ENCODE measurements around the gene EXOC4.
A peak's percentile ranks its signal among the peaks of the same experiment; 100 is the strongest.
"Not testable (repeated sequence)": the region's sequence is repeated elsewhere in the genome, so short reads cannot be mapped to it uniquely, and the experiment has no call there.

The EXOC4 gene

DNA sequence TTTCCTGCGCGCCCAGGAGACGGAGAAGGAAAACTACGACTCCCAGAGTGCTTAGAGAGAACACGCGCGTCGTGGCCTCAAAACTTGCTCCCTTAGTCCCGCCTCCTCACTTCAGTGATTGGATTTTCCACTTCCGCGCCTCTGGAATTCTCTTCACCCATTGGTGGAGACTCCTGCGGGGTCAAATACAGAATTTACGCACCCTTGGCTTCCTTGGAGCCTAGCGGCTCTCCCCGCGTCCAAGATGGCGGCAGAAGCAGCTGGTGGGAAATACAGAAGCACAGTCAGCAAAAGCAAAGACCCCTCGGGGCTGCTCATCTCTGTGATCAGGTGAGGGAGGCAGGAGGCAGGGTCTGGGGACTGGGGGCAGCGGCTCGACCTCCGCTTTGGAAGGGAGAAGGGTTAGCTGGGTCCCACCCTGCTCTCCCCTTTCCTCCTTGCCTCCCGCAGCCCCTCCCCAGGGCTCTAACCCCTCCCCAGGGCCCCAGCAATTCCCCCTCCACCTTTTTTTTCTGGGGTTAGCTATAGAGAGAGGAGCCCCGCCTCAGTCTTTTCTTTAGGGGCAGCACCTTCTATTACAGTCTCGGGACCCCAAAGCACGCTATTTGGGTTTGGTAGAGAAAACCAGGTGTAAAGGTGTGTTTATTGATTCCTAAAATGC is at the start of gene EXOC4:
Gene EXOC4, plus strand, starts transcription at position 221 of the 661 bp plus-strand sequence.
- DNase-seq, result peak; percentile 97

DNA sequence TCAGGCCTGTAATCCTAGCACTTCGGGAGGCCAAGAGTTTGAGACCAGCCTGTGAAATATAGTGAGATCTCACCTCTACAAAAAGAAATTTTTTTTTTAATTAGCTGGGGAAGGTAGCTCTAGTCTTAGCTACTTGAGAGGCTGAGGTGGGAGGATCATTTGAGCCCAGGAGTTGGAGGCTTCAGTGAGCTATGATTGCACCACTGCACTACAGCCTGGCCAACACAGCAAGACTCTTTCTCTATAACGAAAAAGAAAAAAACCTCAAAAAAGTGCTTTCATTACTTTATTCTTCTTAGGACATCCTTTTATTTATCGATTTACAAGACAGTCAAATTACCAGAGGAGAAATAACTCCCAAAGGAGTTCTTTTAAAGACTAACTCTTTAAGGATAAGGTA is 49.4 kb upstream of the EXOC4 start:
- DNase-seq, result no peak

DNA sequence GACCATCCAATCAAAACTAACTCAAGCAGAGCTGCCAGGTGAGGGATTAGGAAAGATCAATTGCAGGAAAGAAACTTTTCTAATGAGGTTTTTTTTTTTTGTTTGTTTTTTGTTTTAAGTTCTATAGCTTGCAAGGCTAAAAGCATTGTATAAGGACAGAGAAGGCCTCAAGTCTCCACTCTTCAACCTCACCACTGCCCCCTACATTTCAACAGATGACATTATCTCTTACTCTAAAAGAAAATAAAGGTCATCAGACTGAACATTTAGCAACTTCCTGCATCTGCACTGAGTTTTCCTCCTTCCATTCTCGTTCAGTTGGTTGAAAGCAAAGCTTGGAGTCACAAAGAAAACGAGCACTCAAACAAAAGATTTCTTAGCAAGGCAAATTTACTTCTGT is 45.2 kb upstream of the EXOC4 start:
- DNase-seq, result no peak

DNA sequence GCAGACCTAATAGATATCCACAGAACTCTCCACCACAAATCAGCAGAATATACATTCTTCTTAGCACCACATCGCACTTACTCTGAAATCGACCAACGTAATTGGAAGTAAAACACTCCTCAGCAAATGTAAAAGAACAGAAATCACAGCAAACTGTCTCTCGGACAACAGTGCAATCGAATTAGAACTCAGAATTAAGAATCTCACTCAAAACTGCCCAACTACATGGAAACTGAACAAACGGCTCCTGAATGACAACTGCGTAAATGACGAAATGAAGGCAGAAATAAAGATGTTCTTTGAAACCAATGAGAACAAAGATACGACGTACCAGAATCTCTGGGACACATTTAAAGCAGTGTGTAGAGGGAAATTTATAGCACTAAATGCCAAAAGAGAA is 42.1 kb upstream of the EXOC4 start:
- DNase-seq, result not testable (repeated sequence)

DNA sequence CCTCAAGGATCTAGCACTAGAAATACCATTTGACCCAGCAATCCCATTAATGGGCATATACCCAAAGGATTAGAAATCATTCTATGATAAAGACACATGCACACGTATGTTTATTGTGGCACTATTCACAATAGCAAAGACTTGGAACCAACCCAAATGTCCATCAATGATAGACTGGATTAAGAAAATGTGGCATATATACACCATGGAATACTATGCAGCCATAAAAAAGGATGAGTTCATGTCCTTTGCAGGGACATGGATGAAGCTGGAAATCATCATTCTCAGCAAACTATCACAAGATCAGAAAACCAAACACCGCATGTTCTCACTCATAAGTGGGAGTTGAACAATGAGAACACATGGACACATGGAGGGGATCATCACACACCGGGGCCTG is 39.1 kb upstream of the EXOC4 start:
- not testable (repeated sequence) for DNase-seq

DNA sequence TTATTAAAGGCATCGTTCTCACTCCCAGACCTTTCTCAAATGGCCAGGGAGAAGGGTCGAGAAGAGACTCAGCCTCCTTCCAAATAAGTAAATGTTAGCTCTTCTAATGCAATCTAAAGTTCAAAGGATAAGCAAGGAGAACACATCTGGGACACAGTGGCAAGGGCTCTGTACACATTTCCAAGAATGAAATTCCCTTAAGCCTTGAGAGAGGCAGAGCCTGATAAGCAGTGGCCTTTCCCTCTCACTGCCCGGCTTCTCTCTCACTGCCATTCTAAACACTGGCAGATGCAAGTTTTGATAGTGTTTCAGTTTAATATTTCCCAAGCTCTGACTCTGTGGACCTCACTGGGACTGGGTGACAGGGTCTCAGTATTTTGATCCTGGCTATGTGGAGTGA is 35.1 kb upstream of the EXOC4 start:
- DNase-seq, result no peak

DNA sequence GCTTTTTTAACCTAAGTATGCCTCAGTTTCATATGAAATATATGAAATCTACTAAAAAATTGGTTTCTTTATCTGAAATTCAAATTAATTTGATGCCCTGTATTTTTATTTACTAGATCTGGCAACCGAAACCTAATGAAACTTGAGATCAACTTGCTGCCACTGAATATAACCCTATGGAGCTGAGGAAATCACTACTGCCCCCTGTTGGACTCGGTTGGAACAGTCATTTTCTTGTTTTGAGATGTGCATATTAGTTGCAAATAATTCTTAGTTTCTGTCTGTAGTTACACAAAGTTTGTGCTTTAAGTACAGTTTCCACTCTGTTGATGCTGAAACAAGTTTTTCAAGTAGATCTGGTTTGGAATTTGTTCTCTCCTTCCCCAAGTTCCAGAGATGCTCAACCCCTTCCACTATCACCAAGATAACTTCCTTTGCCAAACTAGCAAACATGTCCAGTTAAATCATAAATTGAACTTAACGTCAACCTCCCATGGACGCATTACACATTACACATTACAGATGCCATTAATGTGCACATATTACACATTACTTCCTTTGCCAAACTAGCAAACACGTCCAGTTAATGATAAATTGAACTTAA is 22.2 kb upstream of the EXOC4 start:
- peak; percentile 44 for DNase-seq

DNA sequence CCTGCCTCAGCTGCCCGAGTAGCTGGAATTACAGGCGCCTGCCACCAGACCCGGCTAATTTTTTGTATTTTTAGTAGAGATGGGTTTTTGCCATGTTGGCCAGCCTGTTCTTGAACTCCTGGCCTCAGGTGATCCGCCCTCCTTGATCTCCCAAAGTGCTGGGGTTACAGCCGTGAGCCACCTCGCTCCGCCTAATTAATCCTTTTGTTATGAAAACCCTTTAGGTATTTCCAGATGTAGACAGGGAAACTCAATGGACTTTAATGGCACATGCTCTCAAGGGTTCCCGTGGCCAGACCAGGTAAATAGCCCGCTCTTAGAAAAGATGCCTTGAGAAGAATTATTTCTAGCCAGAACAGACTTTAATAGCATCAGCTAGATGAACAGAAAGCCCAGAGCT is 19.7 kb upstream of the EXOC4 start:
- DNase-seq, result no peak

DNA sequence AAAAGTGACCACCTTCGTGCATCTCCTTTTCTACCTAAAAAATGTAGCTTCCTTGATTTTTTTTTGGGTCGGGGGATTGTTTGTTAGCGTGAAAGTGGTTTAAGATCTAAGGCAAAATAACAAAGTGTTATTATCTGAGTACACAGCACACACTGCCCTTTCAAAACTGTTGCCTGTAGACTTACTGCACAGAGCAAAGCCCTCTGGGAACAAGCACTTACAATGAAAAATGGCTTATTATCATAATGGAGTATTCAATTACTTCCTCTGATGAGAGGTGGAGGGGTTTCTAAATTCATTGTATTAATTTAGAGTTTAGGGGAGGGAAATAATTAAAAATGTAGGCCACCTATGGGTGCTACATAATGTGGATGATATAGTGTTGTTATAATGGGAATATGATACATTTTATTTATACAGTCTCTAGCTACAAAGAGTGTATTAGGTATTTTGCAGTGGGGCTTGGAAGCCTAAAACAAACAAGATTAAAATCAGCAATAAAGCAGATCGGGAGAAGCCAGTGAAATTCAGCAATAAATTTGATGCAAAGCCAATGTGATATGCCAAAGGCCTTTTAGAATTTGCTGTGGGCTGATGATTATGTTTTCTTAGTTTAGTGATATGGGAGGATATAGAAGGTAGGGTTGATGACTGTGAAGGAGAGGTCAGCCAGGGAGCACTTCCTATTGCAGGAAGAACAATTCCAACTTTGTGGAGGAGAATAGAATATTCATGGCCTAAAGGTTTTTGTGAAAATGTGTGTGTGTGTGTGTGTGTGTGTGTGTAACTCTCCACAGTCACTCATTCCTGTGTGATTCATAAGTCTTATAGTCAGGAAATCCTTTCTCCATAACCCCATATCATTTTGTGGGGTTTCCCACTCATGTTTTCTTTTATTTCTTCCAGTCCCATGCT is 17.7 kb upstream of the EXOC4 start:
- DNase-seq, result no peak

DNA sequence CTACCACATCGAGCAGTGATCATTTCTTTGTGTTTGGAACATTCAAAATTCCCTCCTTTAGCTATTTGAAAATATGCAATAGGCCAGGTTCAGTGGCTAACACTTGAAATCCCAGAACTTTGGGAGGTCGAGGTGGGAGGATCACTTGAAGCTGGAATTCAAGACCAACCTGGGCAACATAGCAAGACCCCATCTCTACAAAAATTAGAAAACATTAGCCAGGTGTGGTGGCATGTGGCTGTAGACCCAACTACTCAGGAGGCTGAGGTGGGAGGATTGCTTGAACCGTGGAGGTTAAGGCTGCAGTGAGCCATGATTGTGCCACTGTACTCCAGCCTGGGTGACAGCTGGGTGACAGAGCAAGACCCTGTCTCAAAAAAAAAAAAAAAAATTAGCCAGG is 15.3 kb upstream of the EXOC4 start:
- no peak for DNase-seq

DNA sequence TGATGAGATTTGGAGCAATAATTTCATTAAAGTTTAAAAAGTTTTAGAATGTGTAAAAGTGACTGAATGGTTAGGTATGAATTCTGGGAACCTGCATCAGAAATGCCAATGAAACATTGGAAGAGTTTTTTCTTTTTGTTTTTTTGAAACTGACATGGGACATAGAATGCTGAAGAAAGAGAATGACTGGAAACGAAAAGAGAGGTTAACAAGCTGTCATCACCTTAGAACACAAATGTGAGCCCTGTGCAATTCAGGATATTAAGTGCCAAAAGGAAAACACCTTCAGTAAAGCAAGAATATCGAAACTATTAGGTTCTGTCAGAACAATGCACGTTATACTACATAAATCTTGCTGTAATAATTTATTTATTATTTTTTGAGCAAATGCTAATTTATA is 12.6 kb upstream of the EXOC4 start:
- no peak for DNase-seq

DNA sequence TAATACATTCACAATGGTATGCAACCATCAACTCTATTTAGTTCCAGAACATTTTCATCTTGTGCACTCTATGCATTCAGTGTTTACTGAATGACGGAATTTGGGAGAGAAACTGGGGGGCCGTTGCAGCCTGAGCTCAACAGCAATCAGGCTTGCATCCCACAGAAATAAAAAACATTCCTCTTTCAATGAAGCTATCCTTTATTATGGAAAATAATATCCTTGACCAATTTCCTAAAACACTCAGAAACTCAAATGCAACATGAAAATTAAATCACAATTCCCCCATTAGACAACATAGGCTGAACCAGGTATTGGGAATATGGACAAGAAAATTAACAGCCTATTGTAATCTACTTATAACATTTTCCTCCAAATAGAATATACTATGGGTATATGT is 6.3 kb upstream of the EXOC4 start:
- DNase-seq, result no peak

DNA sequence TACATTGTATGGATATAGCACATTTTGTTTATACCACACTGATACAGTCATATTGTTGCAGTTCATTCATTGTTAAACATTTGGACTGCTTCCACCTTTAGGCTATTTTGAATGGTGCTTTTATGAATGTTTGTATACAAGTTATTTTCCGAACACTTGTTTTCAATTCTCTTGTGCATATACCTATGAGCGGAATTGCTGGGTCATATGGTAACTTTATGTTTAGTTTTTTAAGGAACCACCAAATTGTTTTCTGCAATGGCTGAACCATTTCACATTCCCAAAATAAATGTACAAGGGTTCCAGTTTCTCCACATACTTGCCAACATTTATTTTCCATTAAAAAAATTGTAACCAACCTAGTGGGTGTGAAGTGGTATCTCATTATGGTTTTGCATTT is 4.0 kb upstream of the EXOC4 start:
- no peak for DNase-seq

DNA sequence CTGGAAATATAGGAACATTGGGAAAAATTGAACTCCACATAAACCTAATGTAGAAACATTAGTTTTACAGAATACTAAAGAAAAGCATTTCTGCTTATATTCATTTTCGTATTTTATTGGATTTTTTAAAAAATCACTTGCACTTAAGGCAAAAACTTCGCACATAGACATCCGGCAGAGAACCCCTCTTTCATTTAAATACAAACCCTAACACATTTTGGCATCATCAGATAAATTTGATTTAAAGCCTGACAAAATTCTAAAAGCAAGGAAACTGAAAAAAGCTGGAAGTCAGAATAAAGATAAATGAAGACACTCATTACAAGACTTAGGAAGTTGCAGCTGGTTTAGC is 396 bp upstream of the EXOC4 start:
- DNase-seq, result no peak

DNA sequence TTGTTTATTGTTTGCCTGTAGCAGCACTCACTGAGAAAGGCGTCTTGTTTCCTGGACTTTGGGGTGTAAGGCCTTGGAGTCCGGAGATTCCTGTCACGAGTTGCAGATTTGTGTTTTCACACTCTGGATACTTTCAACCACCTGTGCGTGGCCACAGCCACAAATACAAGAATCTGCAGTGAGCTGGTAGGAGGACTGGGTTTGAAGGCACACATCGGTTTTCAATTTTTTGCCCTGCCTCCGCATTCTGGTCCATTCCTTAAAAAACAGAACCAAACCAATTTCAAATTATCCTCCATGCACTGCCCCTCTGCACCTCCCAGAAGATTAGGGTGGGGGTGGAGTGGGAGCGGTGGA is 619 bp downstream of the EXOC4 start:
- DNase-seq, result no peak

DNA sequence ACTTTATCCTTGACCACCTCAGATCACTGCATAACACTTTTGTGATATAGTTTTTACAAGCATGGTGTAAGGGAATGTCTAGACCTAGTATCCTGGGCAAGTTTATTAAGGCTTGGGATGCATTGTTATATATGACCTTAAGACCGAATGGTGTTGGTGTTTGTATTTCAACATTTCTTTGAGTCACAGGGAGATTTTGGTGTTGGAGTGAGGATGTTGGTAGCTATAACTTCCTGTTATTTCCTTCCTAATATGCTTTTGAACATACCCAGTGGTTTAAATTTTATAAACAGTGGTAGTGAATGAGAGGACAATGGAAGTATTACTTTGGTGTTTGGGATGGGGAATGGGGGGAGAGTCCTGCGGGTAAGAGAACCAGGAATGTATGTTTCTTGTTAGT is 2.6 kb downstream of the EXOC4 start:
- no peak for DNase-seq

DNA sequence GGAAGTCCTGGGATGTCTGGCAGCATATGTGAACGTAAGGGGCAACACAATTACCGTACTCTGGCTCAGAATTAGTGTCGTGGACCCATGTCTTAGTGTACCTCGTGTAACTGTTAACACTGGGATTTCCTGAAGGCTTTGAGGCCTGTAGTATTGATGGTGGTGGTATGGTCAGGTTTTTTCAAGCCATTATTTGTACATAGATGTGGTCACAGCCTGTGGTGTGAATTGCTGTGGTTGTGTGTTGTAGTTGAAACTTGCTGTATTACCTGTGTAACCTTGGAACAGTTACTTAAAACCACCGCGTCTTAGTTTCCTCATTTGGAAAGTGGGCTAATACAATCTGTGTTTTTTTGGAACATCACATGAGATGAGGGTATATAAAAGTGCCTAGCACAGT is 5.3 kb downstream of the EXOC4 start:
- no peak for DNase-seq

DNA sequence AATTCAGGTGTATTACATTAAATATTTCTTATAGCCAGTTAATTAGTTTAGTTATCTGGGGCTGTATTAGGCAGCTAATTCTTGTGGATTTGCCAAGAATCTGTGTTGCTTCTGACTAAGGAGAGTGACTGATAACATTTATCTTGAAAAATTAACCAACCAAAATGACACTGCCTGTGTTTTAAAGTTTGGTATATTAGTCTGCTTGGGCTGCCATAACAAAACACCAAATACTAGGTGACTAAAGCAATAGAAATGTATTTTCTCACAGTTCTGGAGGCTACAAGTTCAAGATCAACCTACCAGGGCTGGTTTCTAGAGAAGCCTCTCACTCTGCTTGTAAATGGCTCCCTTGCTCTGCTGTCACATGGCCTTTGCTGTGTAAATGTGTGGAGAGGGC is 12.9 kb downstream of the EXOC4 start:
- no peak for DNase-seq

DNA sequence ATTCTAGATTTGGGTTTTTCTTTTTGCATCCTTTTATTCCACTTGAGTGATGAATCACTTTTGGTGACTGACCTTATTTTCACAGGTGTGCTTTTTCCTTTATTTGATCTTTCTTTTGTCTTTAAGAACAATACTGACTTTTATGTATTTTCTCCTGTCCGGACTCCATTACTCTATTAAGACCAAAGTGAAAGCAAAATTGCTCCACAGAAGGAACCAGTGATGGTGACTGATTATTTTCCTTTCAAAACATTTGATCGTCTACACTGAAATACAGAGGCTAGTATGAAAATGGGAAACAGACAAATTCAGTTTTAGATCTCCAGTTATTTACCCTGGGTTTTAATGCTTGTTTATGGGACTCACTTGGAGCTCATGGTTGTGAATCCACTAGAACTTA is 15.5 kb downstream of the EXOC4 start:
- DNase-seq, result no peak

DNA sequence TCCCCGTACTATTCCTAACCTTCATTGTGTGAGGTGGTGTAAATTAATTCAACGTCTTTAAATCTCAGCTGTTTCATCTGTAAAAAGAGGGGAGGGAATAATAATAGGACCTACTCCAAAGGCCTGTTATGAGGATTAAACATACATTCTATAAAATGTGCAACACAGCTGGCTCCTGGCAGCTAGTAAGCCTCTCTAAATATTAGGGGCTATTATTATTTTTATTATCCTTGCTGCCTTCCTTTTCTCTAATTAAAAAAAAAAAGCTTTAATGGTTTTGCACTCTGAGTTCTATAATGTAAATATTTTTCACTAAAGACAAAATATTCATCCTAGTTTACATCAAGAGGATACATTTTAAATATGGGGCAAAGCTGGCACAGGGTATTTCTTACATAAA is 19.5 kb downstream of the EXOC4 start:
- no peak for DNase-seq

DNA sequence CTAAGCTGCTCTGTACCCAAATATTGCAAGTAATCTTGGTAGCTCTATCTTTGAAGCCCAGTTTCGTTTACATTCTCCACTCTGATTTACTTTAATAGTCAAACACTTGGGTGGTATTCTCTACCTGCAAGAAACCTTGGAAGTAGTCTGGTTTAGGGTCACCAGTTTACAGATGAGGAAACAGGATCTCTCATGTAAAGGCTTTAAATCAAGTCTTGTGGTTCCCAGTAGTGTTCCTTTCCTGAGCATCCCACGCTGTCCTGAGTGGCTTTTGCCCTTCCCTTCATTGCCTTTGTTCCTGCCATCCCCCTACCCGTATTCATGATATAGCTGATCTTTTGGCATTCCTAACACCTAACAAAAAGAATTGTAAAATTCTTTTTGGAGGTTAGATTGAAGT is 20.3 kb downstream of the EXOC4 start:
- no peak for DNase-seq

DNA sequence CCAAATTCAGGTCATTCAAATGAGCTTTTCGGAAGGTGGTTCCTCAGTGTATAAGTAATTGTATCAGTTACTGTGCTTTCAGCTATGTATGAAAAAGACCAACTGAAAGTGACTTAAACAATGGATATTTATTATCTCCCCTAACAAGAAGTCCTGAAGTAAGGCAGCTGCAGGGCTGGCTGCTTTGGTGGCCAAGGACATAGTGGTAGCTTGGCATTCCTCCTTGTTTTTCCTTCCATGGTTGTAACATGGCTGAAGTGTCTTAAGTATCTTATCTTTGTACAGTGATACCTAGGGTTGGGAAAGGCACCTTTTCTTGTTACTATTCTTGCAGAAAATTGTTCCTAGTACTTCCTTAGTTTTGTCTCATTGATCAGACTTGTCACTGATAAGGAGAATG is 21.4 kb downstream of the EXOC4 start:
- DNase-seq, result no peak

DNA sequence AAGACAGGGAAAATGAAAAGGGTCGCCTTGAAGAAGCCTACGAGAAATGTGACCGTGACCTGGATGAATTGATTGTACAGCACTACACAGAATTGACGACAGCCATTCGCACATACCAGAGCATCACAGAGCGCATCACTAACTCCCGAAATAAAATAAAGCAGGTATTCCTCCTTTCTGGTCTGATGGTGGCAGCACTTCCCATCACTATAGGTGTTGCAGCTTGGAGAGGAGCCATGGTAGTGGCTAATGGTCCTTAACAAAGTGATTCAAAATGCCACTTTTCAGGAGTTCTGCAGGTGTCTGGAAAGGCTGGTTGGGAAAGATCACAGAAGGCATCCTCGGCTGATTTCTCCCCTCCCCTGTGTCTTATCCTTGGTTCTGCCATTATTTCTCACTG is 22.1 kb downstream of the EXOC4 start:
- no peak for DNase-seq

DNA sequence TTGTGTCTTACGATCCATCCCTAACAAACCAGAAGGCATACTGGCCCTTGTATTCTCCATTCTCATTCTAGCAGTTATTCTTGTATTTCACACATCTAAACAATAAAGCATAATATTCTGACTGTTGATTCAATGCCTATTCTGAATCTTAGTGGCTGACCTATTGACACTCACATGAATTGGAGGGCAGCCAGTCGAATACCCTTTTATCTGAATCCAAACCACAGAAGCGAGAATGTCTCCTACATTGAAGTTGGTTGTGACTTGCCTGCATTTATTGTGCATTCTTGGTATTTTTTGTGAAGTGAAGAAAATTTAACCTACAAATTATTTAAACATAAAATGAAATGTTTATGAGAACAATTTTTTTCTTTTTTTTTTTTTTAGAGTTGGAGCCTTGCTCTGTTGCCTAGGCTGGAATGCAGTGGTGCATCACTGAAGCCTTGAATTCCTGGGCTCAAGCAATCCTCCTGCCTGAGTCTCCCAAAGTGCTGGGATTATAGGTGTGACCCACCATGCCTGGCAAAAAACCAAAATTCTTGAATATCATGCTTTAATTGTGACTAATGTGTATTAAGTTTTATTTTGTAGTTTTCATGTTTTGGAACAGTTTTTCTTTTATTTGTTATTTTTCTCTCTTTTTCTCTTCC is 22.7 kb downstream of the EXOC4 start:
- DNase-seq, result no peak

Measured in NCI-H2171 treated with DMSO at 0.1 percent for 48 hours (cell line).